ENCODE results near the gene PTH1R.

Gene PTH1R

DNA sequence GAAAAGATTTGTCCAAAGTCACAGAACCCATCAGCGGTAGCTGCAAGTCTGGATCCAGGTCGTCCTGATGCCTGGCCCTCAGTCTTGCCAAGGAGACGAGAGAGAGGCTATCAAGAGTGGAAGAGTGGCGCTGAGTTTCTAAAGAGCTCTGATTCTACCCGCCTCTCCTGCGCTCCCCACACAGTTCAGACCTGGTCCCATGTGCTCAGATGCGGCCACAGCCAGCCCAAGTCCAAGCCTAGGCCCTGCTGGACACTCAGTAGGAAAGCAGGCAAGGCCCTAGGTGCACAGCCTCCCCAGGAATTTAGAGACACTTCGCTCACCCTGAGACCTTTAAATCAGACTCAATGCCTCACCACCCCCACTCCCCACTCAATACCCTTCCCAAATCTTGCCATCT, 66.7 kb downstream of the PTH1R start:
- no peaks in the 10 kb centered on the region for H3K9me3 ChIP-seq (ENCODE audit: low read depth, low read length)
- TF ChIP-seq EZH2 (IDR thresholded peaks at IDR 0.05) = no peak
- TF ChIP-seq FOXP2 (optimal IDR thresholded peaks at IDR 0.05; ENCODE audit: control extremely low read depth, extremely low read length, insufficient read depth) = no peak
- no peak for TF ChIP-seq POLR2AphosphoS5 (IDR thresholded peaks at IDR 0.05; ENCODE audit: borderline replicate concordance, low read depth, low read length)
- no peak overlapping the region for H3K4me3 ChIP-seq
- no peak for DNase-seq (ENCODE audit: low read depth, low spot score)
- no peak overlapping the region for H3K9ac ChIP-seq (ENCODE audit: insufficient read length)
- H3K27ac ChIP-seq = no peak overlapping the region
- H3K36me3 ChIP-seq (ENCODE audit: insufficient read depth, low read length) = no peaks in the 10 kb centered on the region; the same call in 1 of the 2 replicates

GRCh38 chr3:46946416-46946815, 68.9 kb downstream of the PTH1R start:
- Histone ChIP-seq H3K9me3 (ENCODE audit: low read depth, low read length) (no peaks in the 10 kb centered on the region), H3K4me3 (no peak overlapping the region), H3K36me3 (ENCODE audit: insufficient read depth, low read length) (no peaks in the 10 kb centered on the region; the same call in 1 of the 2 replicates), H3K27ac (no peak overlapping the region), H3K9ac (ENCODE audit: insufficient read length) (no peak overlapping the region)
- DNase-seq (ENCODE audit: low read depth, low spot score) = no peak
- TF ChIP-seq FOXP2 (optimal IDR thresholded peaks at IDR 0.05; ENCODE audit: control extremely low read depth, extremely low read length, insufficient read depth) (no peak), POLR2AphosphoS5 (IDR thresholded peaks at IDR 0.05; ENCODE audit: borderline replicate concordance, low read depth, low read length) (no peak), EZH2 (IDR thresholded peaks at IDR 0.05) (no peak)

GRCh38 chr3:46946856-46947545, 69.5 kb downstream of the PTH1R start:
- DNase-seq (ENCODE audit: low read depth, low spot score) = no peak
- no peaks in the 10 kb centered on the region; the same call in 1 of the 2 replicates for H3K36me3 ChIP-seq (ENCODE audit: insufficient read depth, low read length)
- H3K9ac ChIP-seq (ENCODE audit: insufficient read length) = no peak overlapping the region
- TF ChIP-seq EZH2 (IDR thresholded peaks at IDR 0.05) (no peak), FOXP2 (optimal IDR thresholded peaks at IDR 0.05; ENCODE audit: control extremely low read depth, extremely low read length, insufficient read depth) (no peak), POLR2AphosphoS5 (IDR thresholded peaks at IDR 0.05; ENCODE audit: borderline replicate concordance, low read depth, low read length) (no peak)
- no peak overlapping the region for H3K27ac ChIP-seq
- no peaks in the 10 kb centered on the region for H3K9me3 ChIP-seq (ENCODE audit: low read depth, low read length)
- H3K4me3 ChIP-seq = no peak overlapping the region

DNA sequence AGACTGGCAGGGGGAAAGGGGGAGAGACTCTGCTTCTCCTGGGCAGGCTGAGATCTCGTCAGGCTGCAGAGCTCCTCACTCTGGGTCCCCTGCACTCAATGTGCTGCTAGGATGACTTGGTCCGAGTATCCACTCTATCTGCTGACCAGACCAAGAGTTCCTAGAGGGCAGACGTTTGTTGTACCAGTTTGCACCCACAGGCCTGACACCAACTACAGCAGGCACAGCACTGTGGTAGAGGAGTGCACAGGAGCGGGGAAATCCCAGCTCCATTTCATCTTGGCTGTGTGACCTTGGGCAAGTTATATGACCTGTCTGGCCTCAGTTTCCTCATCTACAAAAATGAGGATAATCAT, 70.0 kb downstream of the PTH1R start:
- no peak for DNase-seq (ENCODE audit: low read depth, low spot score)
- TF ChIP-seq EZH2 (IDR thresholded peaks at IDR 0.05) (no peak), FOXP2 (optimal IDR thresholded peaks at IDR 0.05; ENCODE audit: control extremely low read depth, extremely low read length, insufficient read depth) (no peak), POLR2AphosphoS5 (IDR thresholded peaks at IDR 0.05; ENCODE audit: borderline replicate concordance, low read depth, low read length) (no peak)
- H3K4me3 ChIP-seq = no peak overlapping the region
- no peaks in the 10 kb centered on the region for H3K9me3 ChIP-seq (ENCODE audit: low read depth, low read length)
- no peak overlapping the region for H3K9ac ChIP-seq (ENCODE audit: insufficient read length)
- H3K36me3 ChIP-seq (ENCODE audit: insufficient read depth, low read length) = no peaks in the 10 kb centered on the region; the same call in 1 of the 2 replicates
- H3K27ac ChIP-seq = no peak overlapping the region

- no peak overlapping the region for H3K27ac ChIP-seq
- H3K9me3 ChIP-seq (ENCODE audit: low read depth, low read length) = no peaks in the 10 kb centered on the region
- no peak overlapping the region for H3K9ac ChIP-seq (ENCODE audit: insufficient read length)
- no peak overlapping the region for H3K4me3 ChIP-seq
- H3K36me3 ChIP-seq (ENCODE audit: insufficient read depth, low read length) = no peaks in the 10 kb centered on the region; the same call in 1 of the 2 replicates
- no peak for DNase-seq (ENCODE audit: low read depth, low spot score)
- TF ChIP-seq EZH2 (IDR thresholded peaks at IDR 0.05) = no peak
- no peak for TF ChIP-seq FOXP2 (optimal IDR thresholded peaks at IDR 0.05; ENCODE audit: control extremely low read depth, extremely low read length, insufficient read depth)
- TF ChIP-seq POLR2AphosphoS5 (IDR thresholded peaks at IDR 0.05; ENCODE audit: borderline replicate concordance, low read depth, low read length) = no peak
Observed at GRCh38 chr3:46947981-46948791, 70.7 kb downstream of the PTH1R start.

DNA sequence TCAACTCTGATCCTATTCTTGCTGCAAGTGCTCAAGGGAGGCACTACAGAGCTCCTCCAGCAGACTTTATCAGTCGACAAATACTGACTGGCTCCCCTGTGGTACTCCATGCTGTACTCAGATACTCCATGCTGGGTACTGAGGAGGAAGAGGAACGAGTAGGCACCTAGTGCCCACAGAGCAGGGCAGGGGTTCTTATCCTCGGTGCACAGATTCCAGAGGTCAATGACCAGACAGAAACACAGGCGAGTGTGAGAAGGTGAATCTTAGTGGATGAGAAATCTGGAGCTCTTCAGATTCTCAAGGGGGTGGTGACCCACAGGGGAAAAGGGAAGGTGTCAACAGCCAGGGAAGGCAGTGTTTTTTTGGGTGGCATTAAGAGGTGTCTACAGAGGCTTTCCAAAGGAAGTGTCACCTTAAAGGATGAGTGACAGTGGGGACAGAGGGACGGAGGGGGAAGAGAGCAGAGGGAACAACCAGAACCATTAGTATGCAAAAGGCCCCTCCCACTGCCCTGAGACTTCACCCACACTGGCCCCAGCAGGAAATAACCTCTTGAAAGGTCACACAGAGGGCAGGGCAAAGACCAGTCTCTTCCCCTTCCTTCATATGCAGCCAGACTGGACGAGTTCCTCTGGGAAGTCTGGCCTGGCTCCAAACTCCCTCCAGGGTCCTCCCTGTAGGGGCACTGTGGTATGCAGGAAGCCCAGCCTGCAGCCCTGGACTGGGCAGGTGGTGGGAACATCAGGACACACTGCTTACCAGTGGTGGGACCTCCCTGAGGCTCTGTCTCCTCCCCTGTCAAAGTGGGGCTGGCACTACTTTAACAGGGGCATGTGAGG, 71.5 kb downstream of the PTH1R start:
- no peak for TF ChIP-seq EZH2 (IDR thresholded peaks at IDR 0.05)
- no peak for TF ChIP-seq POLR2AphosphoS5 (IDR thresholded peaks at IDR 0.05; ENCODE audit: borderline replicate concordance, low read depth, low read length)
- TF ChIP-seq FOXP2 (optimal IDR thresholded peaks at IDR 0.05; ENCODE audit: control extremely low read depth, extremely low read length, insufficient read depth) = no peak
- no peak overlapping the region for H3K4me3 ChIP-seq
- no peak for DNase-seq (ENCODE audit: low read depth, low spot score)

GRCh38 chr3:46950177-46950576, 72.7 kb downstream of the PTH1R start:
- H3K9ac ChIP-seq (ENCODE audit: insufficient read length) = no peak overlapping the region
- H3K36me3 ChIP-seq (ENCODE audit: insufficient read depth, low read length) = no peaks in the 10 kb centered on the region; the same call in 1 of the 2 replicates
- no peak overlapping the region for H3K4me3 ChIP-seq
- DNase-seq (ENCODE audit: low read depth, low spot score) = no peak
- no peak overlapping the region for H3K27ac ChIP-seq
- H3K9me3 ChIP-seq (ENCODE audit: low read depth, low read length) = no peaks in the 10 kb centered on the region
- TF ChIP-seq FOXP2 (optimal IDR thresholded peaks at IDR 0.05; ENCODE audit: control extremely low read depth, extremely low read length, insufficient read depth) (no peak), EZH2 (IDR thresholded peaks at IDR 0.05) (no peak), POLR2AphosphoS5 (IDR thresholded peaks at IDR 0.05; ENCODE audit: borderline replicate concordance, low read depth, low read length) (no peak)

More for the DNA sequence above, 71.5 kb downstream of the PTH1R start:
- Histone ChIP-seq H3K36me3 (ENCODE audit: insufficient read depth, low read length) (no peaks in the 10 kb centered on the region; the same call in 1 of the 2 replicates), H3K9me3 (ENCODE audit: low read depth, low read length) (no peaks in the 10 kb centered on the region), H3K9ac (ENCODE audit: insufficient read length) (no peak overlapping the region), H3K27ac (no peak overlapping the region)
